B cell (primary cell): ENCODE data around the gene VAMP4.

Source experiments
- EZH2 ChIP-seq: IDR thresholded peaks from 2 replicates; pipeline ENCODE4 v1.6.1; 2012; ENCODE audit warnings: borderline replicate concordance, low read depth, mild to moderate bottlenecking, moderate library complexity, low read length; ENCODE audit not compliant: insufficient read depth, poor library complexity, severe bottlenecking
- TF ChIP-seq, protein P1 (sequence below): fragments of 200-600 bp; IDR thresholded peaks from one replicate; pipeline ENCODE4 v1.8.0; 2022; ENCODE audit warnings: antibody characterized with exemption, mild to moderate bottlenecking

DNA sequence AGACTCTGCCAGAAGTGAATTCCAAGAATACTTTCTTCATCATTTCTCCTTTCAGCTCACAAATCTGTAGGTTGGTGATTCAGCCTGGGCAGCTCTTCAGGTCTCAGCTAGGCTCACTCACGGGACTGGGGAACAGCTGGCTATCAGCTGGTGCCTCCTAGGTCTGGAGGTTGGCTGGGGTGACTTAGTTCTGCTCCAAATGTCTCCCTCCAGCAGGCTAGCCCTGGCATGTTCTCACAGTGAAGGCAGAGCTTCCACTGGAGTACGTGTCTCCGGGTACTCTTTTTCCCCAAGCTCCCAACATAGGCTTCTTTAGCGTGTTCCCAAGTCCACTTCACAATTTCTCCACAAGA, 12.5 kb upstream of the VAMP4 start:
- no peak for TF ChIP-seq EZH2
- TF ChIP-seq, protein P1, sequence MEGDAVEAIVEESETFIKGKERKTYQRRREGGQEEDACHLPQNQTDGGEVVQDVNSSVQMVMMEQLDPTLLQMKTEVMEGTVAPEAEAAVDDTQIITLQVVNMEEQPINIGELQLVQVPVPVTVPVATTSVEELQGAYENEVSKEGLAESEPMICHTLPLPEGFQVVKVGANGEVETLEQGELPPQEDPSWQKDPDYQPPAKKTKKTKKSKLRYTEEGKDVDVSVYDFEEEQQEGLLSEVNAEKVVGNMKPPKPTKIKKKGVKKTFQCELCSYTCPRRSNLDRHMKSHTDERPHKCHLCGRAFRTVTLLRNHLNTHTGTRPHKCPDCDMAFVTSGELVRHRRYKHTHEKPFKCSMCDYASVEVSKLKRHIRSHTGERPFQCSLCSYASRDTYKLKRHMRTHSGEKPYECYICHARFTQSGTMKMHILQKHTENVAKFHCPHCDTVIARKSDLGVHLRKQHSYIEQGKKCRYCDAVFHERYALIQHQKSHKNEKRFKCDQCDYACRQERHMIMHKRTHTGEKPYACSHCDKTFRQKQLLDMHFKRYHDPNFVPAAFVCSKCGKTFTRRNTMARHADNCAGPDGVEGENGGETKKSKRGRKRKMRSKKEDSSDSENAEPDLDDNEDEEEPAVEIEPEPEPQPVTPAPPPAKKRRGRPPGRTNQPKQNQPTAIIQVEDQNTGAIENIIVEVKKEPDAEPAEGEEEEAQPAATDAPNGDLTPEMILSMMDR: no peak
